UCSD-AML1 (cell line): ENCODE data around the gene C6orf15.
"Not testable (repeated sequence)": the region's sequence is repeated elsewhere in the genome, so short reads cannot be mapped to it uniquely, and the experiment has no call there.

Experiments
- DNase-seq: peaks from one replicate; lab custom pipeline; 2025; ENCODE audit not compliant: unreplicated experiment; lab: John Stamatoyannopoulos, UW

Gene C6orf15

GRCh38 chr6:31070711-31071197 lies 41.6 kb downstream of the C6orf15 start:
- DNase-seq = no peak

DNA sequence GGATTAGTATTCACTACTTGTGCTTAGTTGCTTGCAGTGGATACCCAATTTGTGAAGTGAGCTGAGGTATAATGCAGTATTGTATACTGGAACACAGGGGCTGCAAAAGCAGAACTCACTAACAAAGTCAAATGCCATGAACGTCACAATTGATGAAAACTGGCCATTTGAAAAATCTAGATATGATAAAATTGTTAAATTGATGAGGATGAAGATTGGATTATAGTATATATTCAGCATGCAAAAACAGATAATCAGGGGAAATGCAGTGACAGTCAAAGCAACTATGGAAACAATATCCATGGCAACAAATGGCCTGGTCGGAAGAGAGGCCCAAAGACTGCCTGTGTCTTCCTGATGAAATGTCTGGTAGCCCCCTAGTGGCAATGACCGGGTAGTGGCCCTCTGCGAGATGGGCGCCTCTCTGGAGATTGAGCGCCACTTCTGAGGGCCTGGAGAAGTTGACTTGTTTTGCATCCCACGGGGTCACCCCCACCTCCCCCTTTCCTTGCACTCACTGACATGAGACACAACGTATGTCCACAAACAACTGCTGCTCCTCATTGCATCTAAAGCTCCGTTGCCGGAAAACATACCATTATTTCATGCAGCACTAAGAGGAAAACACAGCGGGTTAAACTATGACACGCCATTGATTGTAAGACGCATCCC lies 43.6 kb downstream of the C6orf15 start:
- peak; percentile 63 for DNase-seq

DNA sequence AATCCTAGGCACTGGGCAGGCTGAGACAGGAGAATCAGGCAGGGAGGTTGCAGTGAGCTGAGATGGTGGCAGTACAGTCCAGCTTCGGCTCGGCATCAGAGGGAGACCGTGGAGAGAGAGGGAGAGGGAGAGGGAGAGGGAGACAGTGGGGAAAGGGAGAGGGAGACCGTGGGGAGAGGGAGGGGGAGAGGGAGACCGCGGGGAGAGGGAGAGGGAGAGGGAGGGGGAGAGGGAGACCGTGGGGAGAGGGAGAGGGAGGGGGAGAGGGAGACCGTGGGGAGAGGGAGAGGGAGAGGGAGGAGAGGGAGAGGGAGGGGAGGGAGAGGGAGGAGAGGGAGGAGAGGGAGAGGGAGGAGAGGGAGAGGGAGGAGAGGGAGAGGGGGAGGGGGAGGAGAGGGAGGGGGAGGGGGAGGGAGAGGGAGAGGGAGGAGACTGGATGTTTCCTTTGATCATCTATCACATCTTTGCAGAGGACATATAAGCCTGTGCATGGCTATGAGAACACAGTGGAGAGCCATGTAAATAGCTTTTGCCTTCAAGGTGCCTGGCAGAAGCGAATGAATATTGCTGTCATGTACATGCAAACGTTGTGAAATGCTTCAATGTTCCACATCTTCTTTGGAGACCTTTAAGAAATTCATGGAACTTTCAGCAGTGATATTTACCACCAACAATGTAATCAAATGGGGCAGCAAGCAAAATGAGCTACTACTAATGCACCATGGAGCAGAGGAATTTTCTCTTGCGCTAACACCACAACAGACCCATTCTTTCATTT lies 44.3 kb downstream of the C6orf15 start:
- DNase-seq = not testable (repeated sequence)

DNA sequence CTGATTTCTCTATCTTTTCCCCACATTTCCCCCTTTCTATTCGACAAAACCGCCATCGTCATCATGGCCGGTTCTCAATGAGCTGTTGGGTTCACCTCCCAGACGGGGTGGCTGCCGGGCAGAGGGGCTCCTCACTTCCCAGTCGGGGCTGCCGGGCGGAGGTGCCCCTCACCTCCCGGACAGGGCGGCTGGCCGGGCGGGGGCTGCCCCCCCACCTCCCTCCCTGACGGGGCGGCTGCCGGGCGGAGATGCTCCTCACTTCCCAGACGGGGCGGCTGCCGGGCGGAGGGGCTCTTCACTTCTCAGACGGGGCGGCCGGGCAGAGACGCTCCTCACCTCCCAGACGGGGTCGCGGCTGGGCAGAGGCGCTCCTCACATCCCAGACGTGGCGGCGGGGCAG lies 45.3 kb downstream of the C6orf15 start:
- DNase-seq = not testable (repeated sequence)

DNA sequence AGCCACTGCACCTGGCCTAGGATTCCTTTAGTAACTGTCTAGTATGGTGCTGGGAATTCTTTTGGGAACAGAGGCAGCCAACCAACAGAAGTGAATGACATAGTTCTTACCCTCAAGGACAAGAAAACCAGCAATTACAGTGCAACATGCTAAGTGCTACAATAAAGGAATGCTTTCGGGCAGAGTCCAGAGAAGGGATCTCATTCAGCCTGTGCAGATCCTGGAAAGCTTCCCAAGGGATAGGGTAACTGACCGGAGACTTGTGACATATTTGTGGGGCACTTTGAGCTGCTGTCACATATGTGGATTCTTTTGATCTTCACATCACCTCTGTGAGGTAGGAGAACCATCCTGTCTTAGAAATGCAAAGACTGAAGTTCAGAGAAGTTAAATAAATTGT lies 46.8 kb downstream of the C6orf15 start:
- no peak for DNase-seq

GRCh38 chr6:31063906-31064435 lies 48.4 kb downstream of the C6orf15 start:
- DNase-seq = no peak
